ENCODE data around the gene C14orf180. TPM values are rescaled to one million over a fixed set of nuclear protein-coding genes. Genes with fewer than 3 reads are reported as not detected.

The C14orf180 gene
- total and polyA plus RNA-seq, 4 donors, result 0.50 to 1.3 (median 0.68) TPM; not detected in 1

GRCh38 chr14:104597576-104597975 lies 18.0 kb downstream of the C14orf180 start:
- no peaks in the 10 kb centered on the region for H3K27me3 ChIP-seq (ENCODE audit: control insufficient read depth in 1 of 2, insufficient read depth in 2 of 2, low read length in 1 of 2)
- intact Hi-C loops (cut with DNase I), result no loop called here
- no peak overlapping the region for H3K4me3 ChIP-seq (ENCODE audit: low read length in 2 of 2)
- no peaks in the 10 kb centered on the region for H3K4me1 ChIP-seq (ENCODE audit: control insufficient read depth in 1 of 2, insufficient read depth in 2 of 2, low read length in 2 of 2)
- DNase-seq, result no peak
- H3K27ac ChIP-seq (ENCODE audit: low read depth in 1 of 2, low read length in 2 of 2), result no peak overlapping the region
- no peak for ATAC-seq (ENCODE audit: low FRiP score)
- WGBS, 2 donors, result 90 to 91% methylated on average over 11 of the region's 11 CpGs
- no peaks in the 10 kb centered on the region for H3K9me3 ChIP-seq (ENCODE audit: control insufficient read depth, low read length)
- no peaks in the 10 kb centered on the region for H3K36me3 ChIP-seq (ENCODE audit: control insufficient read depth in 1 of 2, insufficient read depth in 2 of 2, low read length in 1 of 2)

- H3K27me3 ChIP-seq (ENCODE audit: control insufficient read depth in 1 of 2, insufficient read depth in 2 of 2, low read length in 1 of 2), result no peaks in the 10 kb centered on the region
- intact Hi-C loops (cut with DNase I), result no loop called here
- ATAC-seq (ENCODE audit: low FRiP score), result no peak
Observed at GRCh38 chr14:104598039-104598909, 18.7 kb downstream of the C14orf180 start.

GRCh38 chr14:104598910-104599273 lies 19.3 kb downstream of the C14orf180 start:
- Histone ChIP-seq H3K9me3 (ENCODE audit: control insufficient read depth, low read length) (no peaks in the 10 kb centered on the region), H3K4me1 (ENCODE audit: control insufficient read depth in 1 of 2, insufficient read depth in 2 of 2, low read length in 2 of 2) (no peaks in the 10 kb centered on the region), H3K36me3 (ENCODE audit: control insufficient read depth in 1 of 2, insufficient read depth in 2 of 2, low read length in 1 of 2) (no peaks in the 10 kb centered on the region), H3K4me3 (ENCODE audit: low read length in 2 of 2) (no peak overlapping the region), H3K27ac (ENCODE audit: low read depth in 1 of 2, low read length in 2 of 2) (no peak overlapping the region), H3K27me3 (ENCODE audit: control insufficient read depth in 1 of 2, insufficient read depth in 2 of 2, low read length in 1 of 2) (no peaks in the 10 kb centered on the region)
- DNase-seq (no peak), ATAC-seq (ENCODE audit: low FRiP score) (no peak)
- 80 to 90% methylated on average over 12 of the region's 12 CpGs for WGBS, 2 donors
- intact Hi-C loops (cut with DNase I), result no loop called here

More at GRCh38 chr14:104598039-104598909, 18.7 kb downstream of the C14orf180 start:
- 58 to 67% methylated on average over 28 of the region's 28 CpGs for WGBS, 2 donors
- H3K27ac ChIP-seq (ENCODE audit: low read depth in 1 of 2, low read length in 2 of 2), result no peak overlapping the region
- no peaks in the 10 kb centered on the region for H3K36me3 ChIP-seq (ENCODE audit: control insufficient read depth in 1 of 2, insufficient read depth in 2 of 2, low read length in 1 of 2)
- H3K4me3 ChIP-seq (ENCODE audit: low read length in 2 of 2), result no peak overlapping the region
- peak in 1 of 2 donors; percentile 73 for DNase-seq
- H3K4me1 ChIP-seq (ENCODE audit: control insufficient read depth in 1 of 2, insufficient read depth in 2 of 2, low read length in 2 of 2), result no peaks in the 10 kb centered on the region
- H3K9me3 ChIP-seq (ENCODE audit: control insufficient read depth, low read length), result no peaks in the 10 kb centered on the region

- Histone ChIP-seq H3K4me1 (ENCODE audit: control insufficient read depth in 1 of 2, insufficient read depth in 2 of 2, low read length in 2 of 2) (no peaks in the 10 kb centered on the region), H3K9me3 (ENCODE audit: control insufficient read depth, low read length) (no peaks in the 10 kb centered on the region), H3K27me3 (ENCODE audit: control insufficient read depth in 1 of 2, insufficient read depth in 2 of 2, low read length in 1 of 2) (no peaks in the 10 kb centered on the region), H3K27ac (ENCODE audit: low read depth in 1 of 2, low read length in 2 of 2) (no peak overlapping the region), H3K4me3 (ENCODE audit: low read length in 2 of 2) (no peak overlapping the region), H3K36me3 (ENCODE audit: control insufficient read depth in 1 of 2, insufficient read depth in 2 of 2, low read length in 1 of 2) (no peaks in the 10 kb centered on the region)
- no peak for ATAC-seq (ENCODE audit: low FRiP score)
- 91 to 93% methylated on average over 7 of the region's 7 CpGs for WGBS, 2 donors
- DNase-seq, result no peak
- intact Hi-C loops (cut with DNase I), result no loop called here
Observed at GRCh38 chr14:104599446-104599845, 19.9 kb downstream of the C14orf180 start.

GRCh38 chr14:104600141-104600643 lies 20.6 kb downstream of the C14orf180 start:
- Histone ChIP-seq H3K27me3 (ENCODE audit: control insufficient read depth in 1 of 2, insufficient read depth in 2 of 2, low read length in 1 of 2) (no peaks in the 10 kb centered on the region), H3K27ac (ENCODE audit: low read depth in 1 of 2, low read length in 2 of 2) (no peak overlapping the region), H3K4me3 (ENCODE audit: low read length in 2 of 2) (no peak overlapping the region), H3K36me3 (ENCODE audit: control insufficient read depth in 1 of 2, insufficient read depth in 2 of 2, low read length in 1 of 2) (no peaks in the 10 kb centered on the region), H3K4me1 (ENCODE audit: control insufficient read depth in 1 of 2, insufficient read depth in 2 of 2, low read length in 2 of 2) (no peaks in the 10 kb centered on the region), H3K9me3 (ENCODE audit: control insufficient read depth, low read length) (no peaks in the 10 kb centered on the region)
- WGBS, 2 donors, result 23% methylated on average over 14 of the region's 14 CpGs
- peak in 1 of 2 donors; percentile 64 for DNase-seq
- intact Hi-C loops (cut with DNase I), result no loop called here
- ATAC-seq (ENCODE audit: low FRiP score), result no peak

GRCh38 chr14:104600805-104601204 lies 21.2 kb downstream of the C14orf180 start:
- DNase-seq, result no peak
- no peak overlapping the region for H3K27ac ChIP-seq (ENCODE audit: low read depth in 1 of 2, low read length in 2 of 2)
- no peak for ATAC-seq (ENCODE audit: low FRiP score)
- intact Hi-C loops (cut with DNase I), result no loop called here
- no peaks in the 10 kb centered on the region for H3K27me3 ChIP-seq (ENCODE audit: control insufficient read depth in 1 of 2, insufficient read depth in 2 of 2, low read length in 1 of 2)
- H3K36me3 ChIP-seq (ENCODE audit: control insufficient read depth in 1 of 2, insufficient read depth in 2 of 2, low read length in 1 of 2), result no peaks in the 10 kb centered on the region
- no peak overlapping the region for H3K4me3 ChIP-seq (ENCODE audit: low read length in 2 of 2)
- H3K9me3 ChIP-seq (ENCODE audit: control insufficient read depth, low read length), result no peaks in the 10 kb centered on the region
- 77 to 84% methylated on average over 8 of the region's 8 CpGs for WGBS, 2 donors
- H3K4me1 ChIP-seq (ENCODE audit: control insufficient read depth in 1 of 2, insufficient read depth in 2 of 2, low read length in 2 of 2), result no peaks in the 10 kb centered on the region

GRCh38 chr14:104601786-104602185 lies 22.2 kb downstream of the C14orf180 start:
- no peak for DNase-seq
- H3K4me3 ChIP-seq (ENCODE audit: low read length in 2 of 2), result no peak overlapping the region

GRCh38 chr14:104602315-104602932 lies 22.9 kb downstream of the C14orf180 start:
- H3K9me3 ChIP-seq (ENCODE audit: control insufficient read depth, low read length), result no peaks in the 10 kb centered on the region
- no peak overlapping the region for H3K27ac ChIP-seq (ENCODE audit: low read depth in 1 of 2, low read length in 2 of 2)
- no peaks in the 10 kb centered on the region for H3K27me3 ChIP-seq (ENCODE audit: control insufficient read depth in 1 of 2, insufficient read depth in 2 of 2, low read length in 1 of 2)
- ATAC-seq (ENCODE audit: low FRiP score) (no peak), DNase-seq (no peak)
- intact Hi-C loops (cut with DNase I), result no loop called here
- H3K36me3 ChIP-seq (ENCODE audit: control insufficient read depth in 1 of 2, insufficient read depth in 2 of 2, low read length in 1 of 2), result no peaks in the 10 kb centered on the region
- H3K4me1 ChIP-seq (ENCODE audit: control insufficient read depth in 1 of 2, insufficient read depth in 2 of 2, low read length in 2 of 2), result no peaks in the 10 kb centered on the region
- WGBS, 2 donors, result 89 to 90% methylated on average over 11 of the region's 11 CpGs
- no peak overlapping the region for H3K4me3 ChIP-seq (ENCODE audit: low read length in 2 of 2)

More at GRCh38 chr14:104601786-104602185, 22.2 kb downstream of the C14orf180 start:
- Histone ChIP-seq H3K36me3 (ENCODE audit: control insufficient read depth in 1 of 2, insufficient read depth in 2 of 2, low read length in 1 of 2) (no peaks in the 10 kb centered on the region), H3K9me3 (ENCODE audit: control insufficient read depth, low read length) (no peaks in the 10 kb centered on the region), H3K27ac (ENCODE audit: low read depth in 1 of 2, low read length in 2 of 2) (no peak overlapping the region), H3K27me3 (ENCODE audit: control insufficient read depth in 1 of 2, insufficient read depth in 2 of 2, low read length in 1 of 2) (no peaks in the 10 kb centered on the region), H3K4me1 (ENCODE audit: control insufficient read depth in 1 of 2, insufficient read depth in 2 of 2, low read length in 2 of 2) (no peaks in the 10 kb centered on the region)
- 43 to 50% methylated on average over 8 to 9 of the region's 9 CpGs for WGBS, 2 donors
- no peak for ATAC-seq (ENCODE audit: low FRiP score)
- intact Hi-C loops (cut with DNase I), result no loop called here

Data from aorta (tissue), 5 donors.